Spleen (tissue), 11 donors: ENCODE data around the gene NDUFAF2. TPM values are rescaled to one million over a fixed set of nuclear protein-coding genes. Genes with fewer than 3 reads are reported as not detected.
"Not testable (repeated sequence)": the region's sequence is repeated elsewhere in the genome, so short reads cannot be mapped to it uniquely, and the experiment has no call there.

Experiments
- DNase-seq: peaks from one replicate; pipeline ENCODE4 v3.0.0-alpha.2; 2020
- H3K27ac ChIP-seq, 8 donors: fragments of 200-600 bp; sonication (generic) in 7 of 8; 1 replicate in 4 of 8; 2 replicates in 4 of 8; pipeline versions ENCODE4 v1.5.0 to v1.8.0; 2016 to 2021; ENCODE audit warnings: inconsistent platforms in 4 of 8, mild to moderate bottlenecking in 4 of 8, moderate library complexity in 1 of 8
- H3K27me3 ChIP-seq, 7 donors: fragments of 200-600 bp; sonication (generic) in 6 of 7; replicated peaks in 1 of 7; 1 replicate in 4 of 7; 2 replicates in 3 of 7; pipeline versions ENCODE4 v1.5.0 to v1.8.0; 2016 to 2021; ENCODE audit warnings: inconsistent platforms in 3 of 7, mild to moderate bottlenecking in 1 of 7
- H3K36me3 ChIP-seq, 6 donors: fragments of 200-600 bp; sonication (generic) in 5 of 6; 1 replicate in 4 of 6; 2 replicates in 2 of 6; pipeline versions ENCODE4 v1.5.0 to v1.8.0; 2016 to 2021; ENCODE audit warnings: inconsistent platforms in 2 of 6
- H3K4me1 ChIP-seq, 6 donors: fragments of 200-600 bp; sonication (generic) in 5 of 6; 1 replicate in 3 of 6; 2 replicates in 3 of 6; pipeline versions ENCODE4 v1.5.0 to v1.8.0; 2016 to 2021; ENCODE audit warnings: inconsistent platforms in 3 of 6
- H3K4me3 ChIP-seq, 8 donors: fragments of 200-600 bp; sonication (generic) in 7 of 8; 1 replicate in 4 of 8; 2 replicates in 4 of 8; pipeline versions ENCODE4 v1.5.0 to v1.8.0; 2016 to 2021; ENCODE audit warnings: inconsistent platforms in 4 of 8, mild to moderate bottlenecking in 4 of 8, moderate library complexity in 2 of 8
- H3K9me3 ChIP-seq, 8 donors: fragments of 200-600 bp; sonication (generic) in 7 of 8; 1 replicate in 4 of 8; 2 replicates in 4 of 8; pipeline versions ENCODE4 v1.5.0 to v1.8.0; 2016 to 2021; ENCODE audit warnings: inconsistent platforms in 4 of 8
- CTCF ChIP-seq, 11 experiments: fragments of 200-600 bp in 7 of 11; fragments of 450-650 bp in 4 of 11; sonication (generic) in 4 of 11; IDR thresholded peaks in 8 of 11; conservative IDR thresholded peaks in 3 of 11; 1 replicate in 7 of 11; 2 replicates in 4 of 11; pipeline versions ENCODE4 v1.4.0 to v1.8.0; 2016 to 2021; ENCODE audit warnings: antibody characterized with exemption in 11 of 11, inconsistent platforms in 4 of 11, mild to moderate bottlenecking in 1 of 11
- POLR2A ChIP-seq, 3 donors: fragments of 450-650 bp; IDR thresholded peaks; one replicate each; pipeline ENCODE4 v1.5.1; 2017; ENCODE audit warnings: antibody characterized with exemption in 3 of 3, mild to moderate bottlenecking in 1 of 3
- POLR2AphosphoS5 ChIP-seq, 3 donors: sonication (generic); formaldehyde crosslinking; IDR thresholded peaks; one replicate each; pipeline ENCODE4 v1.5.1; 2017; ENCODE audit warnings: antibody characterized with exemption in 3 of 3
- WGBS, 5 donors: extraction: QIAGEN DNeasy Blood & Tissue Kit in 3 of 5; methylation state at CpG; one replicate each; pipeline versions ENCODE4 v1.1.5 to v1.1.7; 2013 to 2018; 5-methylcytosine and 5-hydroxymethylcytosine counted together
- intact Hi-C: fragments of 100-400 bp; cut with DNase I; formaldehyde crosslinking; loops from one replicate; pipeline ENCODE4 v1.15.0; 2023; ENCODE audit warnings: low total_unique reads
- polyA plus RNA-seq, 3 donors: library from polyadenylated mRNA; stranded (reverse); fragments of 200-250 nt; gene quantifications; one replicate each; pipeline ENCODE4 v1.2.1, GENCODE V29; 2013
- total RNA-seq, 7 donors: library from RNA; depleted of rRNA in 3 of 7; stranded (reverse); fragments of >200 nt in 3 of 7; fragmentation: NEBNext Ultra II Directional in 4 of 7; extraction: Animal tissue kit (Norgen Biotek cat#: 25700) in 4 of 7; gene quantifications; one replicate each; pipeline versions ENCODE4 v1.1.0 to v1.2.1, GENCODE V29; 2016 to 2021
- donor health status: healthy with polysubstance abuse.
- donor health status: DM: no; HTN: no; CAD: no; lungs with moderate emphysema.
- donor health status: DM: no; HTN: no; CAD: no.
- donor health status: Bipolar disorder and iron deficiency.
- donor health status: healthy.
- donor health status: DM: no; HTN: no; CAD: no.
- donor health status: DM: yes; HTN: yes; CAD: no.

NDUFAF2 gene
- total and polyA plus RNA-seq, 10 donors = 3.2 to 40.5 (median 13.1) TPM

GRCh38 chr5:61087921-61088320 lies 142.9 kb downstream of the NDUFAF2 start:
- intact Hi-C loops = no loop called here
- WGBS, 5 donors = 48 to 70% (median 50%) methylated on average over 2 of the region's 2 CpGs

DNA sequence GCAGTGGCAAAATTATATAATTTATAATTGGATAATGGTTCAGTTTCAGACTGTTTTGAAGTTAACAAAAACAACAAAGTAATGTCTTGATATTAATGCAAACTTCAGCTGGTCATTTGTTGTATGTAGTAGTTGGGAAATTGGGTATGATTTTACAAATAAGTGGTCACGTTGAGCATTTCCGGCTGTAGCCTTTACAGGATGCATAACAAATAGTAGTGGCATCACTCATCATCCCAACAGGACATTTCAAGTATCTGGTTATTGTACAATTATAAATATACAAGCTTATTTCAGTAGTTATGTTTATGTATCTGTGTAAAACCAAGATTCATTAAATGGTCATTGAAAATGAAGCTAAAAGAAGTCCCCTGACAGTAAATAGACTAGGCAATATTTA lies 144.3 kb downstream of the NDUFAF2 start:
- no peak overlapping the region for H3K4me3 ChIP-seq
- H3K27ac ChIP-seq = no peak overlapping the region
- peaks cover 0 to 11% (median 8%) of the 10 kb centered on the region in 8 donors for H3K9me3 ChIP-seq
- DNase-seq = no peak
- no peaks in the 10 kb centered on the region for H3K4me1 ChIP-seq
- no peaks in the 10 kb centered on the region for H3K36me3 ChIP-seq
- WGBS, 5 donors = 71 to 92% (median 83%) methylated on average over 2 of the region's 2 CpGs
- no peaks in the 10 kb centered on the region for H3K27me3 ChIP-seq
- intact Hi-C loops = no loop called here
- no peak for TF ChIP-seq CTCF (IDR thresholded peaks at IDR 0.05 in 8 of 11, conservative IDR thresholded peaks at IDR 0.05 in 3 of 11)
- no peak for TF ChIP-seq POLR2A (IDR thresholded peaks at IDR 0.05)
- no peak for TF ChIP-seq POLR2AphosphoS5 (IDR thresholded peaks at IDR 0.05)

More at GRCh38 chr5:61087921-61088320, 142.9 kb downstream of the NDUFAF2 start:
- Histone ChIP-seq H3K36me3 (peaks cover 0 to 4% (median 0%) of the 10 kb centered on the region in 6 donors), H3K4me3 (no peak overlapping the region), H3K9me3 (peaks cover 0 to 12% (median 8%) of the 10 kb centered on the region in 8 donors), H3K4me1 (no peaks in the 10 kb centered on the region), H3K27ac (no peak overlapping the region), H3K27me3 (no peaks in the 10 kb centered on the region)
- TF ChIP-seq CTCF (IDR thresholded peaks at IDR 0.05 in 8 of 11, conservative IDR thresholded peaks at IDR 0.05 in 3 of 11) = no peak
- TF ChIP-seq POLR2AphosphoS5 (IDR thresholded peaks at IDR 0.05) = no peak
- no peak for DNase-seq

DNA sequence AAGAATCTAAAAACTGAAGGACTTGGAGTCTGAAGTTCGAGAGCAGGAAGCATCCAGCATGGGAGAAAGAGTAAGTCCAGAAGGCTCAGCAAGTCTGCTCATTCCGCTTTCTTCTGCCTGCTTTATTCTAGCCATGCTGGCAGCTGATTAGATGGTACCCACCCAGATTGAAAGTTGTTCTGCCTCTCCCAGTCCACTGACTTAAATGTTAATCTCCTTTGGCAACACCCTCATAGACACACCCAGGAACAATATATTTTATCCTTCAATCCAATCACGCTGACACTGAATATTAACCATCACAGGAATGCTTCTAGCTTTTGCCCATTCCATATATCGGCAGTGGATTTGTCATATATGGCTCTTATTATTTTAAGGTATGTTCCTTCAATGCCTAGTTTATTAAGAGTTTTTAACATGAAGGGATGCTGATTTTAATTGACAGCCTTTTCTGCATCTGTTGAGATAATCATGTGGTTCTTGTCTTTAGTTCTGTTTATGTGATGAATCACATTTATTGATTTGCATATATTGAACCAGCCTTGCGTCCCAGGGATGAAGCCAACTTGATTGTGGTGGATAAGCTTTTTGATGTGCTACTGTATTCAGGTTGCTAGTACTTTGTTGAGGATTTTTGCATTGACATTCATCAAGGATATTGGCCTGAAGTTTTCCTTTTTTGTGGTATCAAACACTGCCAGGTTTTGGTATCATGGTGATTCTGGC lies 148.2 kb downstream of the NDUFAF2 start:
- DNase-seq, H3K4me3 ChIP-seq, H3K4me1 ChIP-seq, H3K27ac ChIP-seq, intact Hi-C loops, H3K36me3 ChIP-seq, H3K27me3 ChIP-seq: not testable (repeated sequence)
- peaks cover 0 to 11% (median 8%) of the 10 kb centered on the region in 8 donors for H3K9me3 ChIP-seq
- WGBS, 5 donors = 88 to 97% (median 94%) methylated on average over 5 of the region's 5 CpGs

GRCh38 chr5:61097465-61097864 lies 152.5 kb downstream of the NDUFAF2 start:
- Histone ChIP-seq H3K27ac (no peak overlapping the region), H3K36me3 (peaks cover 0 to 27% (median 3%) of the 10 kb centered on the region in 6 donors), H3K9me3 (peaks cover 0 to 15% (median 3%) of the 10 kb centered on the region in 8 donors), H3K27me3 (no peaks in the 10 kb centered on the region), H3K4me1 (no peaks in the 10 kb centered on the region), H3K4me3 (no peak overlapping the region)
- 93 to 99% (median 95%) methylated on average over 2 of the region's 2 CpGs for whole genome bisulfite sequencing, 5 donors
- intact Hi-C loops = no loop called here
- no peak for TF ChIP-seq CTCF (IDR thresholded peaks at IDR 0.05 in 8 of 11, conservative IDR thresholded peaks at IDR 0.05 in 3 of 11)
- TF ChIP-seq POLR2AphosphoS5 (IDR thresholded peaks at IDR 0.05) = no peak
- no peak for TF ChIP-seq POLR2A (IDR thresholded peaks at IDR 0.05)
- DNase-seq = no peak
